Hepatocyte (in vitro differentiated cells): ENCODE data around the gene HOXB4. TPM values are rescaled to one million over a fixed set of nuclear protein-coding genes. Genes with fewer than 3 reads are reported as not detected.

Source experiments
- DNase-seq: peaks from one replicate; pipeline ENCODE4 v3.0.0-alpha.2; 2016; ENCODE audit warnings: low spot score
- H2AFZ ChIP-seq: fragments of 200-600 bp; sonication (generic); 2 replicates; pipeline ENCODE4 v1.6.0; 2016; ENCODE audit warnings: antibody characterized with exemption, mild to moderate bottlenecking
- H3K27ac ChIP-seq: fragments of 200-600 bp; sonication (generic); 2 replicates; pipeline ENCODE4 v1.5.1; 2016; ENCODE audit warnings: mild to moderate bottlenecking
- H3K27me3 ChIP-seq: fragments of 200-600 bp; sonication (generic); 2 replicates; pipeline ENCODE4 v1.6.1; 2016
- H3K36me3 ChIP-seq: fragments of 200-600 bp; sonication (generic); replicated peaks from 2 replicates; pipeline ENCODE4 v1.5.1; 2016; ENCODE audit warnings: low read depth; ENCODE audit not compliant: insufficient read depth
- H3K4me1 ChIP-seq: fragments of 200-600 bp; sonication (generic); 2 replicates; pipeline ENCODE4 v1.5.1; 2016; ENCODE audit warnings: mild to moderate bottlenecking, moderate library complexity; ENCODE audit not compliant: insufficient read depth
- H3K4me2 ChIP-seq: fragments of 200-600 bp; sonication (generic); 2 replicates; pipeline ENCODE4 v1.6.0; 2016
- H3K4me3 ChIP-seq: fragments of 200-600 bp; sonication (generic); 2 replicates; pipeline ENCODE4 v1.5.1; 2016; ENCODE audit warnings: mild to moderate bottlenecking
- H3K79me2 ChIP-seq: fragments of 200-600 bp; sonication (generic); 2 replicates; pipeline ENCODE4 v1.6.0; 2017; ENCODE audit warnings: mild to moderate bottlenecking
- H3K9me2 ChIP-seq: fragments of 200-600 bp; sonication (generic); replicated peaks from 2 replicates; pipeline ENCODE4 v1.6.0; 2017; ENCODE audit warnings: mild to moderate bottlenecking; ENCODE audit not compliant: insufficient read depth
- H3K9me3 ChIP-seq: fragments of 200-600 bp; sonication (generic); 2 replicates; pipeline ENCODE4 v1.5.1; 2016; ENCODE audit warnings: low read depth, mild to moderate bottlenecking
- H4K20me1 ChIP-seq: fragments of 200-600 bp; sonication (generic); 2 replicates; pipeline ENCODE4 v1.6.0; 2016; ENCODE audit warnings: mild to moderate bottlenecking; ENCODE audit not compliant: insufficient read depth, poor library complexity, severe bottlenecking
- EZH2 ChIP-seq: fragments of 200-600 bp; sonication (generic); IDR thresholded peaks from 2 replicates; pipeline ENCODE4 v1.6.1; 2016; ENCODE audit warnings: antibody characterized with exemption, mild to moderate bottlenecking, borderline replicate concordance
- EZH2phosphoT487 ChIP-seq: fragments of 200-600 bp; sonication (generic); IDR thresholded peaks from one replicate; pipeline ENCODE4 v1.6.1; 2018; ENCODE audit warnings: antibody characterized with exemption, mild to moderate bottlenecking, low read depth, moderate library complexity; ENCODE audit not compliant: unreplicated experiment, severe bottlenecking
- WGBS: methylation state at CpG from one replicate; pipeline ENCODE4 v1.1.6; 2016; ENCODE audit warnings: low lambda C conversion rate; ENCODE audit errors: missing lambda C conversion rate; 5-methylcytosine and 5-hydroxymethylcytosine counted together
- microRNA counts: library from miRNA; unstranded; fragments of <30 nt; microRNA quantifications from one replicate; lab custom pipeline; 2017
- polyA plus RNA-seq: library from polyadenylated mRNA; unstranded; fragments of >200 nt; fragmentation: Nextera tagmentation; extraction: Ambion mirVana; gene quantifications from 2 replicates; pipeline ENCODE4 v1.2.1, GENCODE V29; 2016
- total RNA-seq: library from RNA; depleted of rRNA; stranded (reverse); fragments of >200 nt; gene quantifications from 2 replicates; pipeline ENCODE4 v1.2.3, GENCODE V29; 2014

HOXB4 gene
- total and polyA plus RNA-seq, 2 experiments from 2014 or later: 1.8 to 2.2 TPM

- H4K20me1 ChIP-seq: no peaks in the 10 kb centered on the region
- no peaks in the 10 kb centered on the region for H3K79me2 ChIP-seq
- H3K9me3 ChIP-seq: no peaks in the 10 kb centered on the region
- H3K4me3 ChIP-seq: no peak overlapping the region
- H3K4me1 ChIP-seq: peaks cover 19% of the 10 kb centered on the region
- no peaks in the 10 kb centered on the region for H3K9me2 ChIP-seq
- H3K27me3 ChIP-seq: peaks cover 75% of the 10 kb centered on the region
- peak overlapping the region; percentile 64 for H3K4me2 ChIP-seq
- 16% methylated on average over 42 of the region's 59 CpGs for WGBS
- DNase-seq: no peak
- peak overlapping the region; percentile 35 for H2AFZ ChIP-seq
- no peak for TF ChIP-seq EZH2phosphoT487
- TF ChIP-seq EZH2: peak; percentile 21
- peak overlapping the region; percentile 40 for H3K27ac ChIP-seq
- H3K36me3 ChIP-seq: no peaks in the 10 kb centered on the region
These were observed 51.3 kb downstream of the HOXB4 start for GRCh38 chr17:48526608-48527546.

MicroRNAs within 50 kb of the gene (microRNA counts, 767-probe panel; counts per million panel counts)
- microRNA hsa-miR-10a-5p (lab: Ali Mortazavi, UCI): 6,968 counts per million, percentile 36 among the panel's probes with 10 or more counts

Other genes starting within 250 kb of the HOXB4 start
- 1.8 and 3.0 TPM in 2 replicates for gene SKAP1, start 148.1 kb downstream of the HOXB4 start, total RNA-seq
- gene SKAP1, start 148.1 kb downstream of the HOXB4 start, polyA plus RNA-seq: 1.4 and 4.1 TPM in 2 replicates
- gene HOXB1, start 47.3 kb downstream of the HOXB4 start, total RNA-seq: not detected in 2 replicates
- gene HOXB1, start 47.3 kb downstream of the HOXB4 start, polyA plus RNA-seq: not detected in 2 replicates
- gene HOXB2, start 33.2 kb downstream of the HOXB4 start, total RNA-seq: 5.6 and 6.7 TPM in 2 replicates
- gene HOXB2, start 33.2 kb downstream of the HOXB4 start, polyA plus RNA-seq: 20.7 and 29.9 TPM in 2 replicates
- 1.8 and 5.9 TPM in 2 replicates for gene HOXB3, start 11.9 kb upstream of the HOXB4 start, total RNA-seq
- gene HOXB3, start 11.9 kb upstream of the HOXB4 start, polyA plus RNA-seq: 1.8 and 4.0 TPM in 2 replicates
- gene HOXB5, start 15.4 kb upstream of the HOXB4 start, total RNA-seq: 0.27 and 0.36 TPM in 2 replicates
- gene HOXB5, start 15.4 kb upstream of the HOXB4 start, polyA plus RNA-seq: 3.3 and 4.4 TPM in 2 replicates
- gene HOXB6, start 26.6 kb upstream of the HOXB4 start, total RNA-seq: 4.1 and 4.8 TPM in 2 replicates
- 7.7 and 12.9 TPM in 2 replicates for gene HOXB6, start 26.6 kb upstream of the HOXB4 start, polyA plus RNA-seq
- 4.1 and 6.7 TPM in 2 replicates for gene HOXB7, start 32.7 kb upstream of the HOXB4 start, total RNA-seq
- gene HOXB7, start 32.7 kb upstream of the HOXB4 start, polyA plus RNA-seq: 13.7 and 15.9 TPM in 2 replicates
- gene HOXB8, start 36.9 kb upstream of the HOXB4 start, total RNA-seq: 0.57 and 1.6 TPM in 2 replicates
- gene HOXB8, start 36.9 kb upstream of the HOXB4 start, polyA plus RNA-seq: 0.31 and 1.3 TPM in 2 replicates
- 1.5 and 2.1 TPM in 2 replicates for gene HOXB9, start 48.0 kb upstream of the HOXB4 start, total RNA-seq
- 0.73 and 2.5 TPM in 2 replicates for gene HOXB9, start 48.0 kb upstream of the HOXB4 start, polyA plus RNA-seq
- not detected in 2 replicates for gene PRAC1, start 144.2 kb upstream of the HOXB4 start, total RNA-seq
- not detected in 2 replicates for gene PRAC1, start 144.2 kb upstream of the HOXB4 start, polyA plus RNA-seq
- not detected in 2 replicates for gene PRAC2, start 144.8 kb upstream of the HOXB4 start, total RNA-seq
- 1.5 TPM in 1 of 2 replicates, not detected in the other for gene PRAC2, start 144.8 kb upstream of the HOXB4 start, polyA plus RNA-seq
- gene HOXB13, start 150.4 kb upstream of the HOXB4 start, total RNA-seq: 0.13 and 0.20 TPM in 2 replicates
- 0.28 and 0.40 TPM in 2 replicates for gene HOXB13, start 150.4 kb upstream of the HOXB4 start, polyA plus RNA-seq
- gene TTLL6, start 238.9 kb upstream of the HOXB4 start, total RNA-seq: 0.28 and 0.30 TPM in 2 replicates
- gene TTLL6, start 238.9 kb upstream of the HOXB4 start, polyA plus RNA-seq: not detected in 2 replicates